Left ventricle myocardium inferior (tissue), 1 donor: ENCODE results near the gene MUC15. TPM values are rescaled to one million over a fixed set of nuclear protein-coding genes. Genes with fewer than 3 reads are reported as not detected.

Experiments used
- DNase-seq: peaks from one replicate; pipeline ENCODE4 v3.0.0-alpha.2; 2020
- H3K27ac ChIP-seq: fragments of 200-600 bp; replicated peaks from 2 replicates; pipeline ENCODE4 v1.8.0; 2021
- H3K27me3 ChIP-seq: fragments of 200-600 bp; 2 replicates; pipeline ENCODE4 v1.8.0; 2021; ENCODE audit warnings: low read depth
- H3K36me3 ChIP-seq: fragments of 200-600 bp; 2 replicates; pipeline ENCODE4 v1.8.0; 2021
- H3K4me1 ChIP-seq: fragments of 200-600 bp; 2 replicates; pipeline ENCODE4 v1.8.0; 2021
- H3K4me3 ChIP-seq: fragments of 200-600 bp; 2 replicates; pipeline ENCODE4 v1.8.0; 2021; ENCODE audit warnings: mild to moderate bottlenecking, moderate library complexity
- H3K9me3 ChIP-seq: fragments of 200-600 bp; replicated peaks from 2 replicates; pipeline ENCODE4 v1.8.0; 2021
- CTCF ChIP-seq: fragments of 200-600 bp; IDR thresholded peaks from 2 replicates; pipeline ENCODE4 v1.8.0; 2021; ENCODE audit warnings: antibody characterized with exemption, mild to moderate bottlenecking, borderline replicate concordance
- intact Hi-C: fragments of 100-400 bp; cut with micrococcal nuclease; formaldehyde crosslinking; loops from one replicate; pipeline ENCODE4 v1.11.0; 2022
- total RNA-seq: library from RNA; stranded (reverse); fragmentation: NEBNext Ultra II Directional; extraction: Animal tissue kit (Norgen Biotek cat#: 25700); gene quantifications from one replicate; pipeline ENCODE4 v1.2.1, GENCODE V29; 2021
- donor health status: DM: no; HTN: yes; CAD: no; lungs with severe emphysema.

The MUC15 gene
- total RNA-seq, 1 donor from 2014 or later, result not detected

- Histone ChIP-seq H3K4me1 (no peaks in the 10 kb centered on the region), H3K27ac (no peak overlapping the region), H3K9me3 (peaks cover 8% of the 10 kb centered on the region), H3K36me3 (no peaks in the 10 kb centered on the region), H3K27me3 (no peaks in the 10 kb centered on the region), H3K4me3 (no peak overlapping the region)
- no peak for TF ChIP-seq CTCF
- intact Hi-C loops, result no loop called here
- DNase-seq, result no peak
Observed at GRCh38 chr11:26537341-26537740, 34.7 kb downstream of the MUC15 start.

GRCh38 chr11:26527685-26528084 lies 44.4 kb downstream of the MUC15 start:
- Histone ChIP-seq H3K36me3 (no peaks in the 10 kb centered on the region), H3K4me1 (no peaks in the 10 kb centered on the region), H3K9me3 (no peaks in the 10 kb centered on the region), H3K27ac (no peak overlapping the region), H3K27me3 (no peaks in the 10 kb centered on the region), H3K4me3 (no peak overlapping the region)
- DNase-seq, result no peak
- TF ChIP-seq CTCF, result no peak
- intact Hi-C loops, result no loop called here

- intact Hi-C loops, result no loop called here
- no peak overlapping the region for H3K4me3 ChIP-seq
- no peak for DNase-seq
- H3K36me3 ChIP-seq, result no peaks in the 10 kb centered on the region
- H3K4me1 ChIP-seq, result no peaks in the 10 kb centered on the region
- H3K9me3 ChIP-seq, result no peaks in the 10 kb centered on the region
- TF ChIP-seq CTCF, result no peak
- no peak overlapping the region for H3K27ac ChIP-seq
- no peaks in the 10 kb centered on the region for H3K27me3 ChIP-seq
Observed at GRCh38 chr11:26522912-26523610, 49.0 kb downstream of the MUC15 start.

GRCh38 chr11:26519469-26519868 lies 52.6 kb downstream of the MUC15 start:
- TF ChIP-seq CTCF, result no peak
- no peak for DNase-seq
- Histone ChIP-seq H3K9me3 (no peaks in the 10 kb centered on the region), H3K36me3 (no peaks in the 10 kb centered on the region), H3K4me1 (no peaks in the 10 kb centered on the region), H3K4me3 (no peak overlapping the region), H3K27ac (no peak overlapping the region), H3K27me3 (no peaks in the 10 kb centered on the region)
- intact Hi-C loops, result no loop called here

- no peaks in the 10 kb centered on the region for H3K27me3 ChIP-seq
- H3K9me3 ChIP-seq, result no peaks in the 10 kb centered on the region
- no peaks in the 10 kb centered on the region for H3K4me1 ChIP-seq
- DNase-seq, result no peak
- H3K4me3 ChIP-seq, result no peak overlapping the region
- H3K36me3 ChIP-seq, result no peaks in the 10 kb centered on the region
- no peak for TF ChIP-seq CTCF
- intact Hi-C loops, result no loop called here
- H3K27ac ChIP-seq, result no peak overlapping the region
Observed at GRCh38 chr11:26512196-26512595, 59.9 kb downstream of the MUC15 start.
